22Rv1 (cell line): ENCODE data around the gene SMIM33.

Source experiments
- CTCF ChIP-seq: fragments of 450-650 bp; IDR thresholded peaks from 2 replicates; pipeline ENCODE4 v1.5.1; 2017; ENCODE audit warnings: mild to moderate bottlenecking
- ZFX ChIP-seq: fragments of 450-650 bp; IDR thresholded peaks from 2 replicates; pipeline ENCODE4 v1.6.1; 2017; ENCODE audit warnings: antibody characterized with exemption, borderline replicate concordance

- TF ChIP-seq CTCF, result no peak
- TF ChIP-seq ZFX, result no peak
Measured at GRCh38 chr5:139495638-139496435, 25.0 kb downstream of the SMIM33 start.
